DMS 273 (cell line): ENCODE measurements around the gene KRTAP1-5.
"Not testable (repeated sequence)": the region's sequence is repeated elsewhere in the genome, so short reads cannot be mapped to it uniquely, and the experiment has no call there.

ENCODE experiments used
- DNase-seq: peaks from one replicate; lab custom pipeline; 2025; ENCODE audit not compliant: unreplicated experiment; lab: John Stamatoyannopoulos, UW

The KRTAP1-5 gene

DNA sequence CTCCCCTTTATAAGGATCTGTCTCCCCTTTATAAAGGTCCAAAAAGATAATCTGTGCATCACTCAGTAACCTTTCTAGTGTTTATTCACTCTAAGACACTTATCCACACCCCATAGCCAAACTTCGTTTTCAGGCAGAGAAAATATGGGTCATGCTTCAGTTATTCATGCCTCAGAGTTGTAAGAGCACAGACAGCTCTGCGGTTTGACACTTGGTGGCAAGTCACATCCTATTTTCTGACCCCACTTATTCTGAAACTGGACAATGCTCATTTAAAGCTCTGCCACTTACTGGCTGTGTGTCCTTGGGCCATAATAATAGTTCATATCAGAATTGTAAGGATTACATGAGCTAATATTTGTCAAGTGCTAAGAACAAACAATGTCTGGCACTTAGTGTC, 22.1 kb upstream of the KRTAP1-5 start:
- DNase-seq = no peak

- no peak for DNase-seq
Measured at GRCh38 chr17:41048441-41048840, 21.4 kb upstream of the KRTAP1-5 start.

DNA sequence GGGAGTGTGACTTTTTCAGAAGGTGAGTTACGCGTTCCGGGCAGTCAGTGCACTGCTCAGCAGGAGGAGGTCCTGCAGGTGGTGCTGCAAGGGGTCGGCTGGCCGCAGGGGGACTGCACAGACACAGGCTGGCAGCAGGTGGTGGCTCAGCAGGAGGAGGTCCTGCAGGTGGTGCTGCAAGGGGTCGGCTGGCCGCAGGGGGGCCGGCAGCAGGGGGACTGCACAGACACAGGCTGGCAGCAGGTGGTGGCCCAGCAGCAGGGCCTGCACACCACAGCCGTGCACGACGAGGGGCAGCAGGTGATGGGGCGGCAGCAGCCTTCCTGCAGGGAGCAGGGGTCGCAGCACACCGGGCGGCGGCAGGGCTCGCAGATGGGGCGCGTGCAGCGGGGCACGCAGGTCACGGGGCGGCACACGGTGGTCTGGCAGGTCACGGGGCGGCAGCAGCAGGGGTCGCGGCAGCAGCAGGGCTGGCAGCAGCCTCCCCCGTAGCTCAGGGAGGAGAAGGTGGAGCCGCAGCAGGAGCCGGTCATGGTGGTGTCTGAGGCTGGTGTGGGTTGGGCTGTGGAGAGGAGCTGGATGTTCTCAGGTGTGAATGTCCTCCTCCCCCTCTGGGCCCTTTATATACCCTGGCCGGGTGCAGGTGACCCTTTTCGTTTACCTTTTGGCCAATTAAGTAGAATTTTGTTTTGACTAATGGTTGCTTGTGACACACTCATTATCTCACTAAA, 19.9 kb upstream of the KRTAP1-5 start, which contains the start of gene KRTAP2-1:
Gene KRTAP2-1, minus strand, starts transcription at position 582 of the 731 bp plus-strand sequence. Its CDS starts 49 bp downstream, at position 533.
- DNase-seq = not testable (repeated sequence)

GRCh38 chr17:41042953-41043352, 15.9 kb upstream of the KRTAP1-5 start:
- DNase-seq = no peak

DNA sequence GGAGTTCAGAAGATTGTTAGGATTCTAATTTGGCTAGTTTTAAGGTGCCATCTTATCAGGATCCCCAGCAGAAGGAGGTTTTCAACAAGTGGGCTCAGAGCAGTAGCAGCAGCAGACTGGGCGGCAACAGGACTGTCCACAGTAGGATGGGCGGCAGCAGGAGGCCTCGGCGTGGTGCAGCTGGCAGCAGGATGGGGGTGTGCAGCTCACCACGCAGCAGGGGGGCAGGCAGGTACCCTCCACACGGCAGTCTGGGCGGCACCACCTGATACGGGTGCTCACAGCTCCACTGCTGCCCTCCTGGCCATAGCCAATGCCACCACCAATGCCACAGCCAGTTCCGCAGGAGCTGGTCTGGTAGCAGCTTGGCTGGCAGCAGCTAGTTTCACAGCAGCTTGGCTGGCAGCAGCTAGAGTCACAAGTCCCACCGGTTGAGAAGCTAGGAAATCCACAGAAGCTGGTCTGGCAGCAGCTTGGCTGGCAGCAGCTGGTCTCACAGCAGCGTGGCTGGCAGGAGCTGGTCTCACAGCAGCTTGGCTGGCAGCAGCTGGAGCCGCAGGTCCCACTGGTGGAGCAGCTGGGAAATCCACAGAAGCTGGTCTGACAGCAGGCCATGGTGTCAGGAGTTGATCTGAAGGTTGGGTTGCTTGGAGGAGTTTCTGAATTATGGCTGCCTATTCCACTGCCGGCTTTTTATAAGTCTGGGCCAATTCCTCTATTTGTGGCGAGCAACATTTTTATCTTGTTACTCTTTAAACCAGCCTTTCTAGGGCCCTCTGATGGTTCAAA, 14.0 kb upstream of the KRTAP1-5 start, which contains the start of gene KRTAP1-1:
Gene KRTAP1-1, minus strand, starts transcription at position 668 of the 789 bp plus-strand sequence. Its CDS starts 53 bp downstream, at position 615.
- peak; percentile 85 for DNase-seq

GRCh38 chr17:41037853-41038350, 10.9 kb upstream of the KRTAP1-5 start:
- DNase-seq = no peak

DNA sequence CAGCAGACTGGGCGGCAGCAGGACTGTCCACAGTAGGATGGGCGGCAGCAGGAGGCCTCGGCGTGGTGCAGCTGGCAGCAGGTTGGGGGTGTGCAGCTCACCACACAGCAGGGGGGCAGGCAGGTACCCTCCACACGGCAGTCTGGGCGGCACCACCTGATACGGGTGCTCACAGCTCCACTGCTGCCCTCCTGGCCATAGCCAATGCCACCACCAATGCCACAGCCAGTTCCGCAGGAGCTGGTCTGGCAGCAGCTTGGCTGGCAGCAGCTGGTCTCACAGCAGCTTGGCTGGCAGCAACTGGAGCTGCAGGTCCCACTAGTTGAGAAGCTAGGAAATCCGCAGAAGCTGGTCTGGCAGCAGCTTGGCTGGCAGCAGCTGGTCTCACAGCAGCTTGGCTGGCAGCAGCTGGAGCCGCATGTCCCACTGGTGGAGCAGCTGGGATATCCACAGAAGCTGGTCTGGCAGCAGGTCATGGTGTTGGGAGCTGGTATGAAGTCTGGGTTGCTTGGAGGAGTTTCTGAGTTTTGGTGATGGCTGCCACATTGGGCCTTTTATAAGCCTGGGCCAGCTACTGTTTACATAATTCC, 7.4 kb upstream of the KRTAP1-5 start, which contains the start of gene KRTAP1-3:
Gene KRTAP1-3, minus strand, starts transcription at position 529 of the 590 bp plus-strand sequence. Its CDS starts 53 bp downstream, at position 476.
- peak; percentile 82 for DNase-seq

DNA sequence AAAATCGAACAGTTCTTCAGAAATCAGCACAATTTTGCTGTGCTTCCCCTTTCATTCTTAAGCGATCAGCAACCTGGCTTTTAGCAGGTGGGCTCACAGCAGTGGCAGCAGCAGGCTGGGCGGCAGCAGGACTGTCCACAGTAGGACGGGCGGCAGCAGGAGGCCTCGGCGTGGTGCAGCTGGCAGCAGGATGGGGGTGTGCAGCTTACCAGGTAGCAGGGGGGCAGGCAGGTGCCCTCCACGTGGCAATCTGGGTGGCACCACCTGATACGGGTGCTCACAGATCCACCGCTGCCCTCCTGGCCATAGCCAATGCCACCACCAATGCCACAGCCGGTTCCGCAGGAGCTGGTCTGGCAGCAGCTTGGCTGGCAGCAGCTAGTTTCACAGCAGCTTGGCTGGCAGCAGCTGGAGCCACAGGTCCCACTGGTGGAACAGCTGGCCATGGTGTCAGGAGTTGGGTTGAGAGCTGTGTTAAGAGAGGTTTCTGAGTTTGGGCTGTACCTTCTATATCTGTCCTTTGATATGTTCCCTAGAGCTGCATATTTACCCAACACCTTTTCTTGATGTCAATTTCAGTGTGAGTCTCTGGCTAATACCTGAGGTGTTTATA, 2.7 kb upstream of the KRTAP1-5 start, which contains the start of gene KRTAP1-4:
Gene KRTAP1-4, minus strand, starts transcription at position 563 of the 613 bp plus-strand sequence. Its CDS starts 117 bp downstream, at position 446.
- DNase-seq = peak; percentile 3

- no peak for DNase-seq
Measured at GRCh38 chr17:41024697-41025096, 2.3 kb downstream of the KRTAP1-5 start.

DNA sequence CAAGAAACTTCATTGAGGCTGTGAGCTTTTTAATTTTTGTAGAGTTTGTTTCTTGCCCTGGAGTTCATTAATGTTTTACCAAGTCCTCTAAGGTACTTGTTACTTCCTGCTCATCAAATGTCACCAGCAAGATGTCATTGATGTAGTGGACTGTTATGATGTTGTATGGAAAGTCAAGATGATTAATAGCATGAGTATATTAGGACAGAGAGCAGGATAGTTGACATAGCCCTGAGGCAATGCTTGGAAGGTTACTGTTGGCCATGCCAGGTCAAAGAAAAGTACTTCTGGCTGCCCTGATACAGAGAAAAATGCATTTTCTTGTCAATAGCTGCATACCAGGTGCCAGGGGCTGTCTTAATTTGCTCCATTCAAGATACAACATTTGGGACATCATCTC, 6.7 kb downstream of the KRTAP1-5 start:
- no peak for DNase-seq

- DNase-seq = no peak
Measured at GRCh38 chr17:41019415-41019814, 7.6 kb downstream of the KRTAP1-5 start.

- no peak for DNase-seq
Measured at GRCh38 chr17:41018541-41018940, 8.5 kb downstream of the KRTAP1-5 start.

- DNase-seq = no peak
Measured at GRCh38 chr17:41016578-41017215, 10.3 kb downstream of the KRTAP1-5 start.

GRCh38 chr17:41015454-41015853, 11.6 kb downstream of the KRTAP1-5 start:
- DNase-seq = no peak

- peak; percentile 35 for DNase-seq
Measured at GRCh38 chr17:41013606-41014005, 13.4 kb downstream of the KRTAP1-5 start.

GRCh38 chr17:41013181-41013580, 13.8 kb downstream of the KRTAP1-5 start:
- DNase-seq = no peak

- no peak for DNase-seq
Measured at GRCh38 chr17:41012326-41013120, 14.5 kb downstream of the KRTAP1-5 start.

DNA sequence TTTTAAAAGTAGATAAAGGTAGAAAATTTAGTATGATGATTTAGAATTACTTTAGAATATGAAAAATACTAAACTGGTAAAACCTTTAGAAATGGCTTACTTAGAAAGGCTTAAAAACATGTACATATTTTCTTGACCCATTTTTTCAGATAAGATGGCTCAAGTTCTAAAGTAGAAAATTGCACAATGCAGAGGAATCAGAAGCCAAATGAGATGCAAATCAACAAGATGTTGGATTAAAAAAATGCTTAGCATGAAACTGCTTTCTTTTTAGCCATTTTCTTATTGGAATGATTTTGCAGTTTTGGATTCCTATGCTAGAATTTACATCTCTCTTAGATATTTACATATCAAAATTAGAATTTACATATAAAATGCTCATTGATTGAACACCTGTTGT, 16.6 kb downstream of the KRTAP1-5 start:
- no peak for DNase-seq

GRCh38 chr17:41009936-41010335, 17.1 kb downstream of the KRTAP1-5 start:
- DNase-seq = no peak
